GM19238 (cell line): Measurements from ENCODE around the gene H2BK1.

Experiments
- DNase-seq: peaks from one replicate; pipeline ENCODE4 v3.0.0; 2011; ENCODE audit warnings: low spot score; ENCODE audit not compliant: insufficient read length

Gene H2BK1

DNA sequence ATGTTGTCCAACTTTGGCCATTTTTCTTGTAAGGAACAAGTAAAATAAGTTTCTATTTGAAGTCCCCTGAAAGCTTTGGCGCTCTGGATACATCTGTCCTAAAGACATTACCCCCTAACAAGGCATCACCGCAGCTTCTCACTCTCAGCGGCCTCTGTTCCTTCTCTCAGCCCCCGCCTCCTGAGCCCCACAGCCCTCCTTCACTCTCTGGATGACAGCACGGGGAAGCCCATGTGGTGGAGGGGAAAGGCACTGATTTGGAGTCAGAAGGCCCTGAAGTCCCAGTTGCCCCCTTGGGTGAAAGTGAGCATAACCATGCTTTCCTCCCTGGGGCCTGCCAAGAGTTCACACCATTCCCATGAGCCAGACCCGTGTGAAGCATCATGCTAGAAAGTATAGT is 4.6 kb downstream of the H2BK1 start:
- DNase-seq, result no peak

DNA sequence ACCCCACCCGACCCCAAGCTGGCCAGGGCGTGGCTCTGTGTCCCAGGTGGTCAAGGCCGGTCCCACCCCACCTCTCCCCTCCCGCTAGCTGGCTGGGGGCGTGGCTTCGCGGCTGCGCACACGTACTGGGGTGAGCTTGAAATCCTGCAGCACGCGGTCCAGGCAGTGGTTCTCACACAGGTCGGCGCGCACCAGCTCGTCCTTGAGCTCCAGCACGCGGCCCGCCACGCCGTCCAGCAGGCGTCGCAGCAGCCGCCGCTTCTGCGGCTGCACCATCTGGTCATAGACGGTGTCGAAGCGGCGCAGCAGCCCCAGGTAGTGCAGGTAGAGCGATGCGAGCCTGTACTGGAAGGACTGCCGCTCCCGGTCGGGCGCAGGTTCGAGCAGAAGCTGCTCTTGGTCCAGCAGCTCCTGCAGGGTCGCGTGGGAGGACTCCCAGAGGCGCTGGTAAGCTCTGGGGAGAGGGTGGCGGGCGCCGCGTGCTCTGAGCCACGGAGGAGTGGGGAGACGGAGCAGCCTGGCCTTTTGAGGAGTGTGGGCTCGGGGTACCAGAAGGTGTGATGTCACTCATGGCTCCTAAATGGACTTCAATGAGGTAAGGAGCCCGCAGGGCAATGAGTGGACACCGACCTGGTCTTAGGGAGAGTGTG is 5.8 kb downstream of the H2BK1 start:
- no peak for DNase-seq

DNA sequence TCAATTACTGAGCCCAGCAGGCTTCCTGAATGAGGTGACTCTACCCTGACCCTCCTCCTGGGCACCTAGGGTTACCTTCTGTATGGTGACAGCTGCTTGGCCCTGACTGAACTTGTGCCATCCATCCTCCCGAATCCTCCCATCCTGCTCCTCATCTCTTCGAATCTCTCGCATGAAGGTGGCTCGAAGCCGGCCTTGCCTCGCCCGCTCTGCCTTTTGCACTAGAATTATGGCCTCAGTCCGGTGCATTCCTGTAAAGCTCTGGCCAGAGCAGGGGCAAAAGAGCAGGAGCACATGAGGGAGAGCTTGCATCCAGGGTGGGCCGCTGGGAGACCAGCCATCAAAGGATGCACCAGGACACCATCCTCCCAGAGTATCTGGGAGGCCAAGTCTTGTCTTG is 7.5 kb downstream of the H2BK1 start:
- no peak for DNase-seq

DNA sequence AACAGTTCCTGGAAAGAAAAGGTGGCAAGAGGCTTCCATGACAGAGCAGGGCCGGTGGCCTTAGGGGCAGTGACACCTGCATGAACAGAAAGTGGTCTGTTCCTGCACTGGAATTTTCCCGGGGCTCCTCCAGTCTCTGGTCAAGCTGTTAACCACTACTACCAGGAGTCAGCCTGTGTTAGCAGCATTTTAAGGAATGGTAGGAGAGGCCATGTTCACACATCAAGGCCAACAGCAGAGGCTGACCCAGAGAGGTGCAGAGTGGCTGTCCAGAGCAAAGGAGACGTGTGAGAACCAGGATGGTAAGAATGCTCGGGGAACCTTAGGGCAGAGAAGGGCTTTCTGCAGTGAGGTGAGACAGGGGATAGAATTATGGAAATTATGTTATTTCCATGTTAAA is 8.5 kb downstream of the H2BK1 start:
- DNase-seq, result no peak

DNA sequence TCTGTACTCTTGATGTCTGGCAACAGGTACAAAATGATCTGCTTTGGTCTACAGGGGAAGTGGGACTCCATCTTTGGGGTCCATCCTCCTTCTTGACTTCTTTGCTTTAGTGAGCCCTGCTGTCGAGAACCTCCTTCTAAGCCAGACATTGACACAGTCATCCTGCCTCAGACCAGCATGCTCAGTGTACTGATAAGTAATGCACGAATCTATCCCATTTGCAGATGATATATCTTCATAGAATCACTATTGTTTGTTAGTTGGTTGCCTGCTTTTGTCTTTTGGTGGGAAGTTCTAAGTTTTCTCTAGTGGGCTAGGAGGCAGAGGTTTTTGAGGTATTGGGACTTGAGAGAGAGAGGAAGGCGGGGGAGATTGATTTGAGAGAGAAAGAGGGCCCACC is 8.9 kb downstream of the H2BK1 start:
- DNase-seq, result no peak

DNA sequence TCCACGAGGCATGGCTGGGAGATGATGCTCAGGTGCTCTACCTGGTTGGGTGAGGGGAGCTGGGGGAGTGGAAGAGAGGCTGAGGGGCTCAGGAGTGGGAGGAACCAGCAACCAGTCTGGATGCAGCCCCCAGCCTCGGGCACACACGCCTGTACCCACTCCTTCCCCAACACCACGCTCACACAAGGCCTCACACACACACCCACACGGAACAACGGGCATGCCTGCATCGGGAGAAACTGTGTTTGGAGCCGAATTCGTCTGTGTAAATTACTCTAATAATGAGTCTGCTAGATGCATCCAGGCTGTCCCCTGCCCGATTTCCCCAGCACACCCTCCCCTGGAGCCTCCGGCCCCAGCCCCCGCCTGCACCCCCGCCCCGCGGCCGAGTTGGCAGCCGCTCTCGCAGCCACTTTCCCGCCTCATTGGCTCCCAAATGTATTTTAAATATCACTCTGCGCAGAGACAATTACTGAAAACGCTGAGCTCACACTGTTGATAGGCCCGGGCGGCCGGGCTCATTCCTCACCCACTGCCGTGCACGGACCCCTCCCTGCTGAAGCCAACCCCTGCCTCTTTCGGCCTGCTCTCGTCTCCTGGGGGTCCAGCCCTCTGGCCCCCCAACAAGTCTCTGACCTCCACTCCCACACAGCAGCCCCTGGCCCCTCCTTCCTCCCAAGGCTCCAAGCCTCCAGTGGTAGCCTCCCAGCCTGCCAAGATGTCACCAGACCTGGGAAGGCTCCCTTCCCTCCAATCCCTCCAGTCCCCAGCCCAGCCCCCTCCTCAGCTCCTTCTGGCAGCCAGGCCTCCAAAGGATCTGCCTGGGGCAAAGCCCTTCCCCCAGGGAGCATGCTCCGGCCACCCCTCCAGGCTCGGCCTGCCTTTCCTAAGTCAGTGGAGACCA is 11.1 kb downstream of the H2BK1 start:
- DNase-seq, result no peak

DNA sequence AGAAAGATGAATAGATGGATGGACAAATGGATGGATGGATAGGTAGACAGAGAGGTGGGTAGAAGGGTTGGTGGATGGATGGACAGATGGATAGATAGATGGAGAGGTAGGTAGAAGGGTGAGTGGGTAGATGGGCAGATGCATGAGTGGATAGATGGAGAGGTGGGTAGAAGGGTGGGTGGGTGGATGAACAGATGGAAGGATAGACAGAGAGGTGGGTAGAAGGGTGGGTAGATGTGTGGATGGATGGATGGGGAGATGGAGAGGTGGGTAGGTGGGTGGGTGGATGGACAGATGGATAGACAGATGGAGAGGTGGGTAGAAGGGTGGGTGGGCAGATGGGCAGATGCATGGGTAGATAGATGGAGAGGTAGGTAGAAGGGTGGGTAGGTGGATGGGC is 12.4 kb downstream of the H2BK1 start:
- no peak for DNase-seq

DNA sequence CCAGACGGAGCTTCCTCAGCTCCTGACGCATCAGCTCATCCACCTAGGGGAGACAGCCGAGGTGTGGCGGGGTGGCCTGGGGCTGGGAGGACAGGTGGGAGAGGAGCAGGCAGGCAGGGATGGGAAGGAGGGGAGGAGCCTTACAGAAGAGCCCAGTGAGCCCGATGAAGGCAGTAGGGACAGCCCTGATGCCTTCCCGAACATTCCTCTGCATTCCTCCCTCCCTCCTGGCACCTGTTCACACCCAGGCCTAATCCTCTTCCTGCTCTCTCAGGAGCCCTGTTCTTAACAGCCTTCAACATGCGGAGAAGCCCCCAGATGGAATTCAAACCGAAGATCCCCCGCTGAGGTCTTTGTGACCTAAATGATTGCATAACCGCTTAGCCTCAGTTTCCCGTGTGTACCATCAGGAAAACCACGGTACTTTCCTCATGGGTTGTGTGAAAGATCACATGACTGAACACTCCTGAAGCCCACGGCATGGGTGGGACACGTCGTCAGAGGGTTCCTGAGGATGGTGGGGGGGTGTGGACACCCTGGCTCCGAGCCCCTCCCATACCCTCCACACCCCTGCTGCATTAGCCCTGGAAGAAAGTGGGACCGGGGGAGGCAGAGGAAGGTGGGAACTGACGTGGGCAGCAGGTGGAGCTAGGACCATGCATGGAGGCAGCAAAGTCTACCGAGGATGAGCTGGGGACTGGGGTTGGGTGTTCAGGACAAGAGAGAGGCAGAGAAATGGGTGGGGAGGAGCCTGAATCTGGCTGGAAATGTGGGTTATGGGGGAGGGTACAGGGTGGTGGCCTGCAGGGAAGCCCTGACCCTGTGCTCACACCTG is 14.5 kb downstream of the H2BK1 start:
- DNase-seq, result no peak

DNA sequence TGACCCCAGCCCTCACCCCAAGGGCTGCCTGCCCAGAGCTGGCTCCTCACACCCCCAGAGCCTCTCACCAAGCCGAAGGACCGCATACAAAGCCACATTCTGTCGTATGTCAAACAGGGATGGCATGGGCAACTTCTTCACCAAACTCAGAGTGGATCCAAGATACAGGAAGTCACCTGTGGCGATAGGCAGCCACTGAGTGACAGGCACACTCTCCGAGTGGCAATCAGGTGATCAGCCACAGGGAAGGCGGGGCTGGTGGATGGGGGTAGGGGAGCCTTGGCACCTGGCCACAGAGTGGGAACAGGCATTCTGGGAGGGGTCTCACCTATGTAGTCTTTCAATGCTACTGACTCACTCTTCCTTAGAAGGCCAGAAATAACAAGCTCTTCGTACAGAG is 16.1 kb downstream of the H2BK1 start:
- DNase-seq, result no peak

DNA sequence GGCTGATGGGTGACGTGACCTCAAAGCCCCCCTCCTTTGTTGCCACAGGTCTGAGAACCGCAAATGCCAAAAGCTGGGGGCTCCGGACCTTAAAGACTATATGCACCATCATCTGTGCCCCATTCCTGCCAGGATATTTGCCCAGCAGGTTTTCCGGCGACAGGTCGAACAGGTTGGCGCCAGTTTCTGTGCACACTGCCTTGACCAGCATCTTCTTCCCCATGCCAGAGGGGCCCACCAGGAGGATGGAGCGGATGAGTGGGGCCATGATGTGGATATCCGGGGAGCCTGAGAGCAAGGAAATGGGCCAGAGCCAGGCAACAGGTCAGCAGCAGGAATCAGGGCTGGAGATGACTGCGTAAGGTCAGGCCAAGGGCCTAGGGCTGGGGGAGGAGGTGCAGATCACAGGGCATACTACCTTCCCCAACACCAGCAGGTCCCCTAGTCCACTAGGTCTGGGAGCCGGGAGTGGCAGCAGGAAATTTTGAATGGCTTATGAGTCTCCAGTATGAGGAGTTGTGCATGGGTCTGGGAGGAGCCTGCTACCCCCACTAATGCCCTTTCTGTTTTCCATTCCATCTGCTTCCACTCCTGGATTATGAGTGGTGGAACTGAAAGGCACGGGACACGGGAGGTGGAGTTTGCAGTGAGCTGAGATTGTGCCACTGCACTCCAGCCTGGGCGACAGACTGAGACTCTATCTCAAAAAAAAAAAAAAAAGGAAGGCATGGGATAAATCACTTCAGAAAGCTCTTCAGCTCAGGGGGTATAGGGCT is 16.9 kb downstream of the H2BK1 start:
- no peak for DNase-seq

DNA sequence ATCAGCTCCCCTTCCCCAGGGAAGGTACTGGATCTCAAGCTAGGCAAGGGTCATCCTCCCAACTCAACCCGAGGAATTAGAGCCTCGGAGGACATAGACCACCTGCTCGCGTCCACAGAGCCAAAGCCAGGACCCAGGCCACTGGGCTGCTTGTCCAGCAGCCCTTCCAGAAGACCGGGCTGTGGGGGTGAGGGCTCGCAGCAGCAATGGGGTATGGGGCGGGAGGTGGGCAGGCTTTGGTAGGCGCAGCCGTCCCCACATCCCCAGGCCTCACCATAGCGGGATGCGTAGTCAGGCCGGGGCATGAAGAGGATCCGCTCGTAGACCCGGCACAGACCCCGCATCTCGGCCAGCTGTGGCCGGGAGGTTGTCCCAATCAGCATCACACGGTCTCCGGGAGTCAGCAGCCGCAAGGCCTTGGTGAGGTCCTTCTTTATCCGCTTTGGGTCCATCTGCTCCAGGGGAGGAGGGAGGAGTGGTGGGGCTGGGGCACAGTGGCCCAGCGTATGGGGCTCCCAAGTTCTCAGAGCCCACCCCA is 18.2 kb downstream of the H2BK1 start:
- DNase-seq, result no peak

DNA sequence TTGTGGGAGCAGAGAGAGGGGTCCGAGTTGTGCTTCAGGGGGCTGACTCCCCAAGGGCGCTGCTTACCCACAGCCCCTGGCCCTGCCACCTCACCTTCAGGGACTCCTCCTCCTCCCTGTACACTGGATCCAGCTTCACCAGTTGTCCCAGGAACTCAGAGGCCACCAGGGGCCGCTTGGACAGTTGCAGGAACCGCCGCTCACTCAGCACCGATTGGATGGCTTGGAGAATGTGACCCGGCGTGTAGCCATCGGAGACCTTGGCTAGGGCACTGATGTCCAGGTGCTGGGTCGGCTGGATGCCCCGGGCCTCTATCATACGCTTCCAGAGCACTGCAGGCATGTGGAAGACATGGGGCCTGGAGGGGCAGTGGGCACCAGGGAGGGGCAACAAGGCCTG is 18.7 kb downstream of the H2BK1 start:
- no peak for DNase-seq

DNA sequence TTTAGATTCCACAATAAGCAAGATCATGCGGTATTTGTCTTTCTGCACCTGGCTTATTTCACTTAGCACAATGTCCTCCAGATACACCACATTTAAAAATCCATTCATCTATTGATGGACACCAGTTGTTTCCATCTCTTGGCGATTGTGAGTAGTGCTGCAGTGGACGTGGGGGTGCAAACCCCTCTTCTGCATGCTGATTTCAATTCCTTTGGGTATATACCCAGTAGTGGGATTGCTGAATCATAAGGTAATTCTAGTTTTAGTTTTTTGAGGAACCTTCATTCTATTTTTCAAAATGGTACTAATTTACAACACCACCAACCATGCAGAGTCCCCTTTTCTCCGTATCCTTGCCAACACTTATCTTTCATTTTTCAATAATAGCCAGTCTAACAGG is 21.2 kb downstream of the H2BK1 start:
- no peak for DNase-seq

DNA sequence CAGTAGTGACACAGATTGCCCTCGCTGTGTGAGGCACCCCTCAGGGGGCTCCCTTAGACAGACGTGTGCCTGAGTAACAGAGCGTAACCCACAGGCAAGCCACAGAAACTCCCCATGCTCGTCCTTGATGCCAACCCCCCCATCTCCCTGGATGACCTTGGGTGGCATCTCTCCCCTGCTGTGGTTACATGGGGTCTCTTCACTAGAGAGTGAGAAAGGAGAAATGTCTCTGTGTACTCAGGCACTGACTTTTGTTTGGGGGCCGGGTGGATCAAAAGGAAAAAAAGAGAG is 22.1 kb downstream of the H2BK1 start:
- DNase-seq, result no peak

DNA sequence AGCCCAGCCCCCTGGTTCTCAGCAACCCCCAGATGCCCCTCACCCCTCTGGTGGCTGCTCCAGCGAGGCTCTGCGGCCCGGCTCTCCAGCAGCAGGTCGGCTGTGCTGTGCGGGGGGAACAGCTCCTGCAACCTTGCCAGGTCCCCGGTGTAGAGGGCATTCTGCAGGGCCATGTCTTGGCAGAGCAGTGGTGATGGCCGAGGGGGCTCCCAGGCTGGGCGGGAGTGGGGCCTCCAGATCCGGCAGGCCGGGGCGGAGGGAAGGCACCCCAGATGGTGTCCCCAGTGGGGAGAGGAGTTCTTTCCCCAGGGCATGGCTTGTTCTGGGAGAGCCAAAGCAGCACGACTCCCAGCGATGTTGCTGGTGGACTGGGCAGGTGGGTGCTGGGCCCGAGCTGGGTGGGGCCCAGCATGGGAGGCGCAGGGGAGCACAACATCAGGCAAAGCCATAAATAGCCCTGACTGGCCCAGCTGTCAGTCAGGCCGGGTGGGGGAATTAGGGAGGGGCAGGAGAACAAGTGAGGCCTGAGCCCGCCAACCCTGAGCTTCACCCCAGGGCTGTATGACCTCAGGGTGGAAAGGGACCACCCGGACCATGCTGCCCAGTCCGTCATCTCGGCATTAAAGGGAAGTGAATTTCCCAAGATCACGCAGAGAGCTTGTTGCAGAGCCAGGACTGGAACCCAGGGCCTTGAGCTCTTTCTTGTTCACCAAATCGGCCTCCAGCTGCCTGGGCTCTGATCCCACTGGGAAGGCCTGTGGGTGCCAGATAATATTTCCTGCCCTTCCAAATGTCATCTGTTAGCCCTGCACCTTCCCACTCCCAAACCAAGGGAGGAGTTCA is 22.7 kb downstream of the H2BK1 start:
- DNase-seq, result no peak

DNA sequence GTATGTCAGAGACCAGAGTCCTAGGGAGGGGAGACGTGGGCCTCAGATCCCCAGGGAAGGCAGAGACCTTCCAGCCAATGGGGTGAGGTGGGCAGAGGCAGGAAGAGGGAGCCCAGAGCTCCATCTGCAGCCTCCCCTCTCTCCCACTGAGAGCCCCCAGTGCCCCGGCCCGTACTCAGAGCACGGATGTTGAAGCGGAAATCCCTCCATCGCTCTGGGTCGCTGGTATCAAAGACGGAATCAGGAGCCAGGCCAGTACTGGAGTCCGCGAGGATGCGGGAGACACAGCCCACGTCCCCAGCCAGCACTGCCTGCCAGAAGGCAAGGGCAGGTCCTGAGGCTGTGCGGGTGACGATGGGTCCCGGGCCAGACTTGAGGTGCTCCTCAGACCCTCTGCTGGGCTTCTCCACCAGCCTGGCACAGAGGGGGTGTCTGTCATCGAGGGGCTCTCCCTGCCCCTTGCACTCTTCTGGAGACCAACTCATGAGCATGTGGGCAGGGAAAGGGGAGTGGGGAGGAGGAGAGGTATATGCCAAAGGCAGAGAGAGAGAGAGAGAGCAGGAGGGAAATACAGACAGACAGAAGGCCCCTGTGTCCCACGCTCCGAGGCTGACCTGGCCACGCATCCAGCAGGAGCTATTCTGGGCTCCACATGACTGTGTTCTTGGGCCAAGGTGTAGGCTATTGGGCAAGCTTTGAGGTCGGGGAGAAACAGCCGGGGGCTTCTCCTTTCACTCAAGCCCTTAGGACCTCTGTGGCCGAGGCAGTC is 23.5 kb downstream of the H2BK1 start, which contains the start of gene ASB10:
TSS of gene ASB10 (minus strand) at position 611 of the 769 bp plus-strand sequence. CDS start at position 491, 120 bp downstream.
- DNase-seq, result no peak

DNA sequence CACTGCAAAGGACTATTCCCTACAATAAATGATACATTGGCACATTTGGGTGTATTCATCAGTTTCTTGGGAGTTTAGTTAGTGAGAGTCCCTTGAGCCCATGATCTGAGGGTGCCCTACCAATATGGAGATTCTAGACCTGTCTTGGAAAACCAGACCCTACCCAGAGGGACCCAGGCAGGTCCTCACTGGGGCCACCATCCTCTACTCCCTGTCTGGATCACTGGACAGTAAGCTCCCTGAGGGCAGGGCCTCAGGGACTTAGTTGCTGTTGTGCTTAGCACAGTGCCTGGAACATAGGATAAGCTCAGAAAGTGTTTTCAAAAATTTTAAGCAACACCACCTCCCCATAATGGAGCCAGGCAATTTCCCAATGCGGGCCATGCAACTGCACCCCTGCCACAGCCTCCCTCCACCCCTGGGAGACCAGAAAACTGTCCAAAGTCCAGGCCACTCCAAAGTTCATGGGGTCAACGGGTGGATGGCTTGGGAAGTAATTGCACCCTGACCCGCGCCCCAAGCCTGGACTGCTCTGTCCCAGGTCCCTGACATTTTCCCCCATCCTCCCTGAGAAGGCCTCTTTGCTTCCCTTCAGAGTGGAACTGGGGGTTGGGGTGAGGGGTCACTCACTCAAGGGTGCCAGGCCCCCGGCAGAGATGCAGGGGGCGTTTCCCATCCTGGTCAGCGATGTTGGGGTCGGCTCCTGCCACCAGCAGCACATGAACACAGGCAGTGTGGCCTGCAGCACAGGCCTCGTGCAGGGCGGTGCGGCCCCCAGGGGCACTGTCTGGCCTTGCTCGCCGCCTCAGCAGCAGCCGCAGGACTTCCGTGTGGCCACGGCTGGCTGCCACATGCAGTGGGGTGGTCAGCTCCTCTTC is 24.3 kb downstream of the H2BK1 start:
- DNase-seq, result no peak

DNA sequence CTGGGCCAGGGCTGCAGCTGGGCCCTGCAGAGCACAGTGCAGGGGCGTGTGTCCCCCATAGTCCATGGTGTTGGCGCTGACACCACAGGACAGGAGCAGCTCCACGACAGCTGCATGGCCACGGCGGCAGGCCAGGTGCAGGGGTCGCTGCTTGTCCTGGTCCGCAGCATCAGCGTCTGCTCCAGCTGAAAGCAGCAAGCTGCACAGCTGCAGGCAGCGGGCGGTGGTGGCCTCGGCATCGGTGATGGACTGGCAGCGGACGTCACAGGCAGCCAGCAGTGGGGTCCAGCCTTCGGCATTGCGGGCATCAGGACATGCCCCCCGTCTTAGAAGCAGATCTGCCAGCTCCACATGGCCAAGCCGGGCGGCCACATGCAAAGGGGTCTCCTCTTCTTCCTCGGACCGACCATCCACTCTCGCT is 29.3 kb downstream of the H2BK1 start:
- DNase-seq, result no peak
